ENCODE data around the gene SCYL1.
"Not testable (repeated sequence)": the region's sequence is repeated elsewhere in the genome, so short reads cannot be mapped to it uniquely, and the experiment has no call there.

Gene SCYL1

GRCh38 chr11:65504674-65505465, 20.0 kb upstream of the SCYL1 start:
- DNase-seq (ENCODE audit: low read depth, low spot score): no peak
- peak overlapping the region; percentile 100 for H3K27ac ChIP-seq

- H3K27ac ChIP-seq: peak overlapping the region; percentile 100
- no peak for DNase-seq (ENCODE audit: low read depth, low spot score)
These were observed 19.2 kb upstream of the SCYL1 start for GRCh38 chr11:65505466-65506289.

- peak overlapping the region; percentile 100 for H3K27ac ChIP-seq
- DNase-seq (ENCODE audit: low read depth, low spot score): no peak
These were observed 18.6 kb upstream of the SCYL1 start for GRCh38 chr11:65506290-65506771.

GRCh38 chr11:65506772-65507505, 17.9 kb upstream of the SCYL1 start:
- DNase-seq (ENCODE audit: low read depth, low spot score): peak; percentile 89

GRCh38 chr11:65512311-65512710, 12.6 kb upstream of the SCYL1 start:
- not testable (repeated sequence) for H3K27ac ChIP-seq; DNase-seq (ENCODE audit: low read depth, low spot score)

More at GRCh38 chr11:65506772-65507505, 17.9 kb upstream of the SCYL1 start:
- peak overlapping the region; percentile 100 for H3K27ac ChIP-seq

- no peak overlapping the region for H3K27ac ChIP-seq
- no peak for DNase-seq (ENCODE audit: low read depth, low spot score)
These were observed 8.5 kb upstream of the SCYL1 start for GRCh38 chr11:65516135-65516968.

GRCh38 chr11:65518941-65519549, 5.8 kb upstream of the SCYL1 start:
- not testable (repeated sequence) for DNase-seq (ENCODE audit: low read depth, low spot score); H3K27ac ChIP-seq

GRCh38 chr11:65521777-65522521, 2.9 kb upstream of the SCYL1 start:
- not testable (repeated sequence) for DNase-seq (ENCODE audit: low read depth, low spot score); H3K27ac ChIP-seq

- not testable (repeated sequence) for H3K27ac ChIP-seq; DNase-seq (ENCODE audit: low read depth, low spot score)
These were observed 1.9 kb upstream of the SCYL1 start for GRCh38 chr11:65522718-65523630.

GRCh38 chr11:65523631-65523968, 1.3 kb upstream of the SCYL1 start:
- not testable (repeated sequence) for H3K27ac ChIP-seq; DNase-seq (ENCODE audit: low read depth, low spot score)

GRCh38 chr11:65524014-65524740, 706 bp upstream of the SCYL1 start:
- DNase-seq (ENCODE audit: low read depth, low spot score): no peak
- H3K27ac ChIP-seq: no peak overlapping the region

GRCh38 chr11:65525546-65526480, 930 bp downstream of the SCYL1 start:
- H3K27ac ChIP-seq: peak overlapping the region; percentile 49
- DNase-seq (ENCODE audit: low read depth, low spot score): no peak

GRCh38 chr11:65526744-65527143, 1.9 kb downstream of the SCYL1 start:
- no peak for DNase-seq (ENCODE audit: low read depth, low spot score)
- H3K27ac ChIP-seq: no peak overlapping the region

- no peak for DNase-seq (ENCODE audit: low read depth, low spot score)
- no peak overlapping the region for H3K27ac ChIP-seq
These were observed 4.0 kb downstream of the SCYL1 start for GRCh38 chr11:65528819-65529350.

- DNase-seq (ENCODE audit: low read depth, low spot score): no peak
- no peak overlapping the region for H3K27ac ChIP-seq
These were observed 4.7 kb downstream of the SCYL1 start for GRCh38 chr11:65529475-65530156.

All from epithelial cell of prostate (primary cell).